Measurements from ENCODE around the gene POMT1.

POMT1 gene

GRCh38 chr9:131473198-131473885, 29.4 kb upstream of the POMT1 start:
- TF ChIP-seq CTCF (conservative IDR thresholded peaks at IDR 0.05; ENCODE audit: low read depth, low read length): no peak
- no peak overlapping the region for H3K4me3 ChIP-seq (ENCODE audit: low read depth, low read length)
- no peak for DNase-seq (ENCODE audit: low read depth)

GRCh38 chr9:131473891-131474290, 28.8 kb upstream of the POMT1 start:
- TF ChIP-seq CTCF (conservative IDR thresholded peaks at IDR 0.05; ENCODE audit: low read depth, low read length): no peak
- no peak for DNase-seq (ENCODE audit: low read depth)
- no peak overlapping the region for H3K4me3 ChIP-seq (ENCODE audit: low read depth, low read length)

GRCh38 chr9:131474711-131475110, 28.0 kb upstream of the POMT1 start:
- no peak overlapping the region for H3K4me3 ChIP-seq (ENCODE audit: low read depth, low read length)
- DNase-seq (ENCODE audit: low read depth): no peak
- TF ChIP-seq CTCF (conservative IDR thresholded peaks at IDR 0.05; ENCODE audit: low read depth, low read length): no peak

GRCh38 chr9:131475111-131475955, 27.4 kb upstream of the POMT1 start:
- DNase-seq (ENCODE audit: low read depth): no peak
- TF ChIP-seq CTCF (conservative IDR thresholded peaks at IDR 0.05; ENCODE audit: low read depth, low read length): no peak
- no peak overlapping the region for H3K4me3 ChIP-seq (ENCODE audit: low read depth, low read length)

GRCh38 chr9:131475956-131476776, 26.6 kb upstream of the POMT1 start:
- TF ChIP-seq CTCF (conservative IDR thresholded peaks at IDR 0.05; ENCODE audit: low read depth, low read length): peak; percentile 59
- H3K4me3 ChIP-seq (ENCODE audit: low read depth, low read length): no peak overlapping the region
- no peak for DNase-seq (ENCODE audit: low read depth)

GRCh38 chr9:131476777-131477345, 25.9 kb upstream of the POMT1 start:
- TF ChIP-seq CTCF (conservative IDR thresholded peaks at IDR 0.05; ENCODE audit: low read depth, low read length): no peak
- no peak for DNase-seq (ENCODE audit: low read depth)
- no peak overlapping the region for H3K4me3 ChIP-seq (ENCODE audit: low read depth, low read length)
